OCI-M2 (cell line): ENCODE results near the gene MMEL1.
"Not testable (repeated sequence)": the region's sequence is repeated elsewhere in the genome, so short reads cannot be mapped to it uniquely, and the experiment has no call there.

ENCODE experiments used
- DNase-seq: peaks from one replicate; lab custom pipeline; 2025; ENCODE audit not compliant: unreplicated experiment; lab: John Stamatoyannopoulos, UW

MMEL1 gene

GRCh38 chr1:2629627-2630497 is 3.0 kb downstream of the MMEL1 start:
- DNase-seq: no peak

- DNase-seq: no peak
Measured at GRCh38 chr1:2628933-2629626, 3.7 kb downstream of the MMEL1 start.

- no peak for DNase-seq
Measured at GRCh38 chr1:2628191-2628932, 4.5 kb downstream of the MMEL1 start.

GRCh38 chr1:2627746-2628145 is 5.1 kb downstream of the MMEL1 start:
- no peak for DNase-seq

GRCh38 chr1:2625748-2626147 is 7.1 kb downstream of the MMEL1 start:
- not testable (repeated sequence) for DNase-seq

- DNase-seq: no peak
Measured at GRCh38 chr1:2625311-2625710, 7.5 kb downstream of the MMEL1 start.

- no peak for DNase-seq
Measured at GRCh38 chr1:2624735-2625300, 8.0 kb downstream of the MMEL1 start.

- no peak for DNase-seq
Measured at GRCh38 chr1:2623571-2624337, 9.1 kb downstream of the MMEL1 start.

- DNase-seq: no peak
Measured at GRCh38 chr1:2617971-2618470, 14.8 kb downstream of the MMEL1 start.

GRCh38 chr1:2614145-2614544 is 18.7 kb downstream of the MMEL1 start:
- DNase-seq: no peak

- no peak for DNase-seq
Measured at GRCh38 chr1:2612591-2613365, 20.0 kb downstream of the MMEL1 start.

GRCh38 chr1:2611621-2612437 is 21.0 kb downstream of the MMEL1 start:
- no peak for DNase-seq

GRCh38 chr1:2611031-2611501 is 21.8 kb downstream of the MMEL1 start:
- DNase-seq: no peak

GRCh38 chr1:2610036-2610959 is 22.5 kb downstream of the MMEL1 start:
- DNase-seq: no peak

- no peak for DNase-seq
Measured at GRCh38 chr1:2609319-2610035, 23.3 kb downstream of the MMEL1 start.

GRCh38 chr1:2607641-2608091 is 25.1 kb downstream of the MMEL1 start:
- no peak for DNase-seq
